Midbrain (tissue), 1 donor: ENCODE results near the gene POLR3C.
A peak's percentile ranks its signal among the peaks of the same experiment; 100 is the strongest.
"Not testable (repeated sequence)": the region's sequence is repeated elsewhere in the genome, so short reads cannot be mapped to it uniquely, and the experiment has no call there.

Experiments
- DNase-seq: peaks from one replicate; lab custom pipeline; 2025; lab: John Stamatoyannopoulos, UW

POLR3C gene

GRCh38 chr1:145822779-145823331, 1.1 kb upstream of the POLR3C start:
- not testable (repeated sequence) for DNase-seq

- DNase-seq: no peak
These were observed 471 bp downstream of the POLR3C start for GRCh38 chr1:145824499-145824842.

- no peak for DNase-seq
These were observed 2.0 kb downstream of the POLR3C start for GRCh38 chr1:145826030-145826429.

GRCh38 chr1:145827966-145828365, 4.0 kb downstream of the POLR3C start:
- no peak for DNase-seq

GRCh38 chr1:145828367-145829026, 4.5 kb downstream of the POLR3C start:
- no peak for DNase-seq

GRCh38 chr1:145830810-145831209, 6.8 kb downstream of the POLR3C start:
- not testable (repeated sequence) for DNase-seq

DNA sequence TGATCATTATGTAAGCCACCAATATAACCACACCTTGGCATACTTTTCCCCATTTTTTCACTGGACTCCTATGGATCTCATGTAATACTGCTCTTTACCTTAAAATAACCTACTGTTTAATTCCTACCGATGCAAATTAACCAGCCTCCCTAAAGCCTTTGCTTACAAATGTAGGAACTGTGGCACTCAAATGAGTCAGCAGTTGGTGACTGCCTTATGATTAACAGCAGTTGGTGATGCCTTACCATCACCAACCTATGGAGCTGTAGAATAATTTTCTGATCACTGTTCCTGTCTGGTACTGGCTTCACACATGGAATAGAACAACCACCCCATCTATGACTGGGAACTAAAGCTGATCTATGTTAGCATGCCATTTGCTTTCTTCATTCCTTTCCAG, 13.7 kb downstream of the POLR3C start:
- DNase-seq: no peak

DNA sequence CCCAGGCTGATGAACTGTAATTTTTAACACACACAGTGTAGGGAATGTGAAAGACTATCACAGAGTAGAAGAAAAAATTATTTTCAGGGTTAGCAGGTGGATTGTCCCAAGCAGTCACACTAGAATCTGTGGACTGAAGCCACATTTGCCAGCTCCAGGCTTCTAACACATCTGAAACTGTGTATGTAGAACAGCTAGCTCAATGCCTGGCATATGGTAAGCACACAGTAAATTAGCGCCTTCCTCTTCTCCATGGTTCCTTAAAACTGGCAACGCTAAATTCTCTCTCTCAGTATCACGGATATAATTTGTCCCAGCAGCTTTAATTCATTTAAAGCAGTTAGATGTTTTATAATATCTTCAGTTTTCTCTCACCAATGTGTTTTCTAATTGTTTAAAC, 19.0 kb downstream of the POLR3C start:
- DNase-seq: no peak

DNA sequence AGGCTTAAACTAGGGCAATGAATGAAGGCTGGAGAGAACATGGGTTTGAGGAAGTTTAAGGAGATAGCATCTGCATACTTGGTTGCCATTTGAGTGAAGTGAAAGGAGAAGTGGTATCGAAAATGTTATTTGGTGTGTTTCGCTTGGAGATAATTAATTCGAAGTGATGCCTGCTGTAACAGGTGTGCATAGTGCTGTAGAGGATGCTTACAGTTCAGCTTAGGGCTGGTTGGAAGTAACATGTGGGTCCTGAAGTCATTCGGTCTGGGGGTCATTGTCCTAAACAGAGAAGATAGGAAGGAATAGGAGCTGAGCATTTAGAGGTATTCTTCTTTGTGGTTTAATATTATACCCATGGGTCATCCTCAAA, 21.1 kb downstream of the POLR3C start:
- no peak for DNase-seq

DNA sequence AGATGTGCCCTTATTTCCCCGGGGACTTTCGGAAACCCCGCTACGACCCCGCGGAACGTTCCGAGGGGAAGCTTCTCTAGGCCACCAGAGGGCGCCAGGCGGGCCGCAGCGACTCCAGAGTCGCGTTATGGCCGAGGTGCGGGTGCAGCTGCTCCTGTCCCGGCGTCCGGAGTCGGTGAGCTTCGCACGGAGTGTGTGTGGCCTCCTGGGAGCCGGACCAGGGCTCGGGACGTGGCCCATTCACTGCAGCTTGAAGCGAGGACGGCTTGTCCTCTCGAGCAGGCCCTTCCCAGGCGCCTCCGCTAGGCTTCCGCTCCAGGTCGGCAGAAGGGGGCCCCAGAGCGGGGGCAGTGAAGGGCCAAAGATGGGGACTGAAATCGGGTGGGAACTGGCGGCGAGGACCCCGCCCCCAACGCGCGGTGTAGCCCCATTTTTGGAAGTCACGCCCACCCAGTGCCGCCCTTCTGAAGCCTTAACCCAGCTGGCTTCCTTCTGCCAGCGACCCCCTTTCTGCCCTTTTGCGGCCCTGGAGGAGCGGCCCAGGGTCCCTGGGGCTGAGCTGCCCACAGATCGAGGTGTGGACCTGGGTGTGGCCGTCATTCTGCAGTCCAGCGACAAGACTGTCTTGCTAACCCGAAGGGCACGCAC, 21.6 kb downstream of the POLR3C start, which contains the start of gene NUDT17:
NUDT17 (plus strand) TSS at position 117 of the 648 bp plus-strand sequence; CDS start at position 128, 11 bp downstream.
- peak; percentile 71 for DNase-seq

DNA sequence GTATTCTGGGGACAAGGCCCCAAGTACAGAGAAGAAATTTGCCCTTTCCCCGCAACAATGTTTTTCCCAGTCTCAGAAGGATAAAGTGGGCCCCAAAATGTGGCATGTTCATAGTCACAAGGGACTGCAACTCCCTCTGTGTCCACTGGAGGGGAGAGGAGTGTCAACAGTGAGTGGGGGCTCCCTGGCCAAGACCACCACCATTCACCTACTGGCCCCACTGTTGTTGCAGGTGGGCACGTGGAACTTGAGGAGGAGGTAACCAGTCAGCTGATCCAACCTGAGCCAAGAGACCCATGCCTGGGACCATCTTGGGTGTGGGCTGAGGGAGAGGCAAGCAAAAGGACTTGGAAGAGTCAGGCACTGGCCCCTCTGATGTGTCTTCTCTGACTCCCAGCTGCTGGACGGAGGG, 22.2 kb downstream of the POLR3C start:
- peak; percentile 1 for DNase-seq

DNA sequence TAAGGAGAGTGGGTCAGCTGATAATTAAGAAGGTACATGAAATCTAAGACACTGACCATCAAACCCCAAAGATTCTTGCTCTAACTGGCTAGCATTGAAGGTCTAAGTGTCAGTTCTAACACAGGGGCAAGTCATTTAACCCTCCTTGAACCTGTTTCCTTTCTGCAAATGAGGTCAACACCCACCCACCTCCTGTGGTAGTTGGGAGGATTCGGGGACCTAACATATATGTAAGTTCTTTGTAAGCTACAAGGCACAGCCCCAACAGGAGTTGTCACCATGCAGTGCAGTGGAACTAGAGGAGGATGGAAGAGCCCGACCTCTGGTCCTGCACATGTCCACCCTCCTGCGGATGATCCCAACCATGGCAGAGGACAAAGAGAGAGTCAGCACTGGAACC, 23.8 kb downstream of the POLR3C start:
- no peak for DNase-seq

DNA sequence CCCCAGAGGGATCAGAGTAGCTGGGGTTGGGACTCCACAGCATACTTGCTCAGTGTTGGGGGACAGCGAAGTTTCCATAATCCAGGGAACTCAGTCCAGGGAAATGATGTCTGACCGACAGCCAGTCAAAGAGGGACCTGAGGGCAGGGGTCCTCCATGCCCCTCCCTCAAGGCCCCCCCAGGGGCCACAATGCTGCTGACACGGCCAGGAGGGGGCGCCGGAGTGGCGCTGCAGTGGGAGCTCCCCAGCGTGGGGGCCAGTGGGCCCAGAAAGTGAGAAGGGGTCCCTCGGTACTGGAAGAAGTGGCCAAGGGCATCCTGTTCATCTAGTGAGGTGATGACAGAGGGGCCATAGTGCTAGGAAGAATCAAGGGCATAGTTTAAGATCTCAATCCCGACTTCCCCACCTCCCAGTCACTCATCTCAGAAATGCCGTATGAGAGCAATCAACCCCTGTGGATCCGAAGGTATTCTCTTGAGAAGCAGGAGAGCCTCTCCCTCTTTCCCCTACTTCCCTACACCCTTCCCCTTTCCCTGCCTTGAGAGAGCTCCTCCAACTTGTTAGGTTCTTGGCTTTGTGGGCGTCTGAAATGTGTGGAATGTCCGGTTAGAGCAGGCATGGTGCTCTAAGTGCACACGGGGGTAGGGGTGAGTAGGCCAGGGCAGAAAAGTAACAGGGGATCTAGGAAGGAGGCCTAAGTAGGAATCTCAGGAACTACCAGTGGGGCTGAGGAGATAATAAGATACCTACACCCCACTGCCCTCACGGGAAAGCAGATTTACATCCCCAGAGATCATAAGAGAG, 25.6 kb downstream of the POLR3C start:
- no peak for DNase-seq

- no peak for DNase-seq
These were observed 31.5 kb downstream of the POLR3C start for GRCh38 chr1:145855426-145855948.

GRCh38 chr1:145857170-145857569, 33.2 kb downstream of the POLR3C start:
- no peak for DNase-seq

DNA sequence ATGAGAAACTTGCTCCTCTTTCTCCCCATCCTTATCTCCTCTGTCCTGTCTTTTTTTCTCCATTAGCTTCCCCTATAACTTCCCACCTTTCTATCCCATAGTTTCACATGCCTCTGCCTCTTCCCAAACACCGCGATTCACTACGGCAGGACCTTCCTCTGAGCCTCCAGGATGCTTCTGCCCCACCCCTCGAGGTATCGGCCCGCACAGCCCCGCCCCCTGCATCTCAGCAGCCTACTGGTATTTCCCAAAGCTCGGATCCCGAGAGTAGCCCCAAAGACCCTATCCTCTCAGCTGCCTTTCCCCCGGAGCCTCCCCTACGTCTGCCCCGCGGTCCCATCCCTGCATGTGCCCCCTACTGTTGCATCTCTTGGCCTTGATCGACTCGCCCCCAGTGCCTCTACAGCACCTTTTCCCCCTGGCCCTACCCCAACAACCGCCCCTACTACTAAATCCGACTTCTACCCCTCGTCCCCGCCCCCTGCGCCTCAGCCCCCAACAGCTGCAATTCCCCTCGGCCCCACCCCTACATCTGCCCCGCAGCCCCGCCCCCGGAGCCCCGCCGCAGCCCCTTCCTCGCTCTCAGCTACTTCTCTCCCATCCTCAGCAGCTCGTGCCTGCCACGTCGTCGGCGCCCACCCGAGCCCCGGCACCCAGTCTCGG, 34.4 kb downstream of the POLR3C start:
- no peak for DNase-seq

DNA sequence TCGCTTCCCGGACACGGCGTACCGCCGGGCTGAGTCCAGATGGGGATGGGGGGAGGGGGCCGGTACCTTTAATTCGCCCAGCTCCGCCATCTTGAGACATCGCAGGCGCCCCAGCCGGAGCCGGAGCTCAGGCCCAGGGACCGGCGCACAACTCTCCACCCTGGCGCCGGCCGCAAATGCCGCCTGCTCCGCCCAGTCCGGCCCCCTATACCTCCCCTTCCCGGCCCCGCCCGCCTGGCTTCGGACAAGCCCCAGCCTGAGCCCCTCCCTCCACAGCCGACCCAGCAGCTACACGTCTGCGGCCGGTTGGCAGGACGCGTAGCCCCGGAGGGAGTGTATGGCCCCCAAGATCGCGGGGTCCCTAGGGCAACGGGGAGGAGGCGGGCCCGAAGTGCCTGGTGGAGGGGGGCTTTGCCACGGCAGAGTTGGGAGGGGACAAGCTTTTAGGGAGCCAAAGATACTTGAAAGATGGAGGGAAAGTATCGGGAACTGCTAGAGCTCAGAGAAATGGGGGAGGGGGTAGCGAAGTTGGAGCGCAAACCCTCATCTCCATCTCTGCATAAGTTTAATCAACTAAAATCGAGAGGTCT, 35.0 kb downstream of the POLR3C start, which contains the start of gene PIAS3:
PIAS3 (minus strand) TSS at position 181 of the 590 bp plus-strand sequence; CDS start at position 90, 91 bp downstream.
- peak; percentile 93 for DNase-seq

- DNase-seq: peak; percentile 87
These were observed 35.6 kb downstream of the POLR3C start for GRCh38 chr1:145859491-145860023.

GRCh38 chr1:145863282-145864018, 39.5 kb downstream of the POLR3C start:
- DNase-seq: no peak

DNA sequence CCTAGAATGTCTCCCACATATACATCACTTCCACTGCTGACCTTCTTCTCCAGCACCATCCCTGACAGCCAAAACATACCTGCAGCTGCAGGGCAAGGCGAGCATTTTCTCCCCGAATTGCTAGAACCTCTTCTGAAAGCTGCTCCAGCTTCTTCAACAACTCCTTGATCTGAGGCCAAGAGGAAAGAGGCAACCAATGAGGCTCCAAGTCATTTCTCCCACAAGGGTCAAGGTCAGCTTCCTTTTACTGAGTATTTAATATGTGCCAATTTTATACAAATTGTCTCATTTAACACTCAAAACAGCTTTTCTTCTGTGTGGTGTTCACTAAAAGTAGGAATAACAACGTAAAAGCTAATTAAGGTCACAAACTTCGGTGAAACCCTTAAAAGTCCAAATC, 44.2 kb downstream of the POLR3C start:
- DNase-seq: no peak
